VCaP (cell line): Measurements from ENCODE around the gene RNASEH2A.
A peak's percentile ranks its signal among the peaks of the same experiment; 100 is the strongest.

Source experiments
- H3K27ac ChIP-seq: fragments of 450-650 bp; 2 replicates; pipeline ENCODE4 v1.5.1; 2017
- CTCF ChIP-seq: fragments of 450-650 bp; conservative IDR thresholded peaks from 2 replicates; pipeline ENCODE4 v1.5.1; 2017; ENCODE audit warnings: mild to moderate bottlenecking, moderate library complexity

Gene RNASEH2A

GRCh38 chr19:12806242-12807081 is at the start of gene RNASEH2A:
TSS of gene RNASEH2A (plus strand) at chr19:12806584. CDS start at chr19:12806674, 90 bp downstream.
- no peak for TF ChIP-seq CTCF
- peak within 1 kb of the TSS; percentile 68 for H3K27ac ChIP-seq

GRCh38 chr19:12757544-12758274 is 48.7 kb upstream of the RNASEH2A start:
- peak; percentile 91 for TF ChIP-seq CTCF

GRCh38 chr19:12759686-12760085 is 46.7 kb upstream of the RNASEH2A start:
- no peak for TF ChIP-seq CTCF

More at GRCh38 chr19:12757544-12758274, 48.7 kb upstream of the RNASEH2A start:
- no peak overlapping the region; the same call in 1 of the 2 replicates for H3K27ac ChIP-seq

GRCh38 chr19:12763100-12763499 is 43.3 kb upstream of the RNASEH2A start:
- no peak for TF ChIP-seq CTCF
- no peak overlapping the region for H3K27ac ChIP-seq

More at GRCh38 chr19:12759686-12760085, 46.7 kb upstream of the RNASEH2A start:
- H3K27ac ChIP-seq, result no peak overlapping the region

GRCh38 chr19:12764698-12765097 is 41.7 kb upstream of the RNASEH2A start:
- TF ChIP-seq CTCF, result no peak
- no peak overlapping the region for H3K27ac ChIP-seq

GRCh38 chr19:12766051-12766521 is 40.3 kb upstream of the RNASEH2A start:
- no peak for TF ChIP-seq CTCF
- no peak overlapping the region for H3K27ac ChIP-seq

- no peak overlapping the region for H3K27ac ChIP-seq
- no peak for TF ChIP-seq CTCF
These were observed 39.2 kb upstream of the RNASEH2A start for GRCh38 chr19:12767150-12767549.
